AG09309 (cell line): ENCODE data around the gene BBLN.

Experiments used
- DNase-seq: peaks from one replicate; pipeline ENCODE4 v3.0.0-alpha.2; 2010; ENCODE audit warnings: low read depth
- H3K4me3 ChIP-seq: 2 replicates; pipeline ENCODE4 v1.5.1; 2011; ENCODE audit warnings: mild to moderate bottlenecking, low read depth, low read length, moderate library complexity; ENCODE audit not compliant: control insufficient read depth
- TF ChIP-seq, protein P1 (sequence below): IDR thresholded peaks from 2 replicates; pipeline ENCODE4 v1.5.1; 2011; ENCODE audit warnings: mild to moderate bottlenecking, low read depth, low read length, inconsistent platforms; ENCODE audit not compliant: insufficient read depth, control insufficient read depth; ENCODE audit errors: missing control alignments

BBLN gene

DNA sequence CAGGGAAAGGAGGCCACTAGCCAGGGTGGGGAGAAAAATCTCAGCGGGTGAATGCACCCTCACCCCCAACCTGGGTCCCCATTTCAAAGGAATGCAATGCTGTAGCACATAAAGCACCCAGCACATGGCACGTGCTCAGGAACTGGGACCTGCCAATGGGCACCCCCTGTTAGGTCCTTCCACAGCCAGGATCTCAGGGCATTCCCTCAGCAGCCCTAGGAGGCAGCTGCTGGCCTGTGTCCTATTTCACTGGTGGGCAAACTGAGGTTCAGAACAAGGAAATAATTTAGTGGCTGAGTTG, 51.9 kb downstream of the BBLN start:
- TF ChIP-seq, protein P1, sequence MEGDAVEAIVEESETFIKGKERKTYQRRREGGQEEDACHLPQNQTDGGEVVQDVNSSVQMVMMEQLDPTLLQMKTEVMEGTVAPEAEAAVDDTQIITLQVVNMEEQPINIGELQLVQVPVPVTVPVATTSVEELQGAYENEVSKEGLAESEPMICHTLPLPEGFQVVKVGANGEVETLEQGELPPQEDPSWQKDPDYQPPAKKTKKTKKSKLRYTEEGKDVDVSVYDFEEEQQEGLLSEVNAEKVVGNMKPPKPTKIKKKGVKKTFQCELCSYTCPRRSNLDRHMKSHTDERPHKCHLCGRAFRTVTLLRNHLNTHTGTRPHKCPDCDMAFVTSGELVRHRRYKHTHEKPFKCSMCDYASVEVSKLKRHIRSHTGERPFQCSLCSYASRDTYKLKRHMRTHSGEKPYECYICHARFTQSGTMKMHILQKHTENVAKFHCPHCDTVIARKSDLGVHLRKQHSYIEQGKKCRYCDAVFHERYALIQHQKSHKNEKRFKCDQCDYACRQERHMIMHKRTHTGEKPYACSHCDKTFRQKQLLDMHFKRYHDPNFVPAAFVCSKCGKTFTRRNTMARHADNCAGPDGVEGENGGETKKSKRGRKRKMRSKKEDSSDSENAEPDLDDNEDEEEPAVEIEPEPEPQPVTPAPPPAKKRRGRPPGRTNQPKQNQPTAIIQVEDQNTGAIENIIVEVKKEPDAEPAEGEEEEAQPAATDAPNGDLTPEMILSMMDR, result no peak
- H3K4me3 ChIP-seq, result no peak overlapping the region
- no peak for DNase-seq
